ENCODE results near the gene ZBTB45. TPM values are rescaled to one million over a fixed set of nuclear protein-coding genes. Genes with fewer than 3 reads are reported as not detected.

The ZBTB45 gene
- total and polyA plus RNA-seq, 2 donors (not counting 3 experiments of a cell fraction or from before 2014, with no cell fraction given): 17.8 to 21.8 TPM

DNA sequence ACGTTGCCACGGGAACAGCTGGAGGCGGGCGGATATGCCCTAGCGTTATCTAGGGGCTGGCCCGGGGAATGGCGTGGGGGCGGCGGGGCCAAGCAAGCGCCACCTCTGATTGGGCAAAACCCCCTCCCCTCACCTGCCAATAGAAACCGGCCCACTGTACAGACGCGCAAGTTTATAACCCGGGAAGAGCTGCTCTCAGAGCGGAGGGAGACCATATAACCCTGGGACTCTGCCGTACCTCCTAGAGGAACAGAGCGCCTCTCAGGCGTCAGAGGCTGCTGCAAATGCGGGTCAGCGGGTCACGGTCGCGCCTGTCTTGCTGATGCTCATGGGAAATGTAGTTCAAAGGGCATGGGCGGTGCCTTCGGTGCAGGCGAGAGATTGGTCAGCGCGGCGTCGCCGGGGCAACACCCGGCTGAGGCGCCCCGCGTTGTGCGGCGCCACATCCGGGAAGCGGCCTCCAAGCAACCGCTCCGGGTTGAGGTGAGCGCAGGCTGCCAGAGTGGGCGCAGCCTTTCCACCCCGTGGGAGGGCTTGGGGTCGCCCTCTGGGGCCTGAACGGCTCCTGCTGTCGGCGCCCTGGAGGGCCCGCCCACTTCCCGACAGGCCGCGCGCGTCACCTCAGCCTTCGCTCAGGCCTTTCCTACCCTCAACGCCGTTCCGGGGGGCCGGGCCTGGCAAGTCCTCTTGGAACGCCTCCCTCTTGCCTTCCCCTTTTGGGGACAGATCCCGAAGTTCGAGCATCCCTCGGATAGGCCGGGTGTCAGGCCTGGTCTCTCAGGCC, 43.7 kb downstream of the ZBTB45 start, which contains the start of gene ZNF446:
TSS of gene ZNF446 (plus strand) at position 639 of the 784 bp plus-strand sequence. CDS start 867 bp downstream, outside the sequence.
- POLR2A ChIA-PET: interaction anchor here (0.5 kb wide), 1 partner anchor 15 kb away, joined by 4 read pairs; no protein-coding TSS in a partner anchor
- H4K20me1 ChIP-seq (replicated peaks; ENCODE audit: control insufficient read depth, extremely low read depth, insufficient read depth, low read length): no peaks in the 10 kb centered on the region
- intact Hi-C loops (cut with micrococcal nuclease): loop anchor here (1.0 kb wide), 4 partner anchors 9 to 114 kb away; partner anchors contain the start of genes ZNF324, ZNF324B and ZNF497
- TF ChIP-seq MYC (IDR thresholded peaks at IDR 0.05; ENCODE audit: low read depth, low read length) (no peak), FOS (IDR thresholded peaks at IDR 0.05; ENCODE audit: borderline replicate concordance, insufficient read depth, low read length) (no peak), EZH2 (IDR thresholded peaks at IDR 0.05; ENCODE audit: borderline replicate concordance, low read depth, low read length, severe bottlenecking) (no peak), GATA2 (IDR thresholded peaks at IDR 0.05; ENCODE audit: insufficient read depth, insufficient read length, low read depth, low read length) (no peak), POLR2AphosphoS5 (IDR thresholded peaks at IDR 0.05; ENCODE audit: insufficient read depth, low read depth, low read length) (peak; percentile 91), JUN (IDR thresholded peaks at IDR 0.05; ENCODE audit: borderline replicate concordance, insufficient read depth, insufficient read length, low read depth) (no peak), POLR2A (IDR thresholded peaks at IDR 0.05; ENCODE audit: low read depth, low read length) (peak; percentile 70)
- TF ChIP-seq, protein P1, sequence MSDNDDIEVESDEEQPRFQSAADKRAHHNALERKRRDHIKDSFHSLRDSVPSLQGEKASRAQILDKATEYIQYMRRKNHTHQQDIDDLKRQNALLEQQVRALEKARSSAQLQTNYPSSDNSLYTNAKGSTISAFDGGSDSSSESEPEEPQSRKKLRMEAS (IDR thresholded peaks at IDR 0.05; ENCODE audit: insufficient read depth, insufficient read length): peak; percentile 32
- TF ChIP-seq, protein P2, sequence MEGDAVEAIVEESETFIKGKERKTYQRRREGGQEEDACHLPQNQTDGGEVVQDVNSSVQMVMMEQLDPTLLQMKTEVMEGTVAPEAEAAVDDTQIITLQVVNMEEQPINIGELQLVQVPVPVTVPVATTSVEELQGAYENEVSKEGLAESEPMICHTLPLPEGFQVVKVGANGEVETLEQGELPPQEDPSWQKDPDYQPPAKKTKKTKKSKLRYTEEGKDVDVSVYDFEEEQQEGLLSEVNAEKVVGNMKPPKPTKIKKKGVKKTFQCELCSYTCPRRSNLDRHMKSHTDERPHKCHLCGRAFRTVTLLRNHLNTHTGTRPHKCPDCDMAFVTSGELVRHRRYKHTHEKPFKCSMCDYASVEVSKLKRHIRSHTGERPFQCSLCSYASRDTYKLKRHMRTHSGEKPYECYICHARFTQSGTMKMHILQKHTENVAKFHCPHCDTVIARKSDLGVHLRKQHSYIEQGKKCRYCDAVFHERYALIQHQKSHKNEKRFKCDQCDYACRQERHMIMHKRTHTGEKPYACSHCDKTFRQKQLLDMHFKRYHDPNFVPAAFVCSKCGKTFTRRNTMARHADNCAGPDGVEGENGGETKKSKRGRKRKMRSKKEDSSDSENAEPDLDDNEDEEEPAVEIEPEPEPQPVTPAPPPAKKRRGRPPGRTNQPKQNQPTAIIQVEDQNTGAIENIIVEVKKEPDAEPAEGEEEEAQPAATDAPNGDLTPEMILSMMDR (IDR thresholded peaks at IDR 0.05; ENCODE audit: extremely low read depth in 1 of 2, insufficient read depth in 1 of 2, low read depth in 1 of 2, low read length in 2 of 2): no peak
- no TSS peak for BruUV-seq (replicated peaks)
- FAIRE-seq (peak; percentile 97), DNase-seq (ENCODE audit: low read depth, low spot score) (peak; percentile 97)
- peak within 1 kb of the TSS; percentile 89 for H2AFZ ChIP-seq (ENCODE audit: low read depth, low read length)
- peak within 1 kb of the TSS; percentile 74 for H3K4me2 ChIP-seq (ENCODE audit: insufficient read depth, low read length)
- no peaks in the 10 kb centered on the region for H3K9me1 ChIP-seq (replicated peaks; ENCODE audit: control insufficient read depth, extremely low read depth, insufficient read depth, low read length)
- peak within 1 kb of the TSS; percentile 47 for H3K9ac ChIP-seq (replicated peaks; ENCODE audit: extremely low read depth, insufficient read depth, low read length)
- no peaks in the 10 kb centered on the region for H3K27me3 ChIP-seq (ENCODE audit: control insufficient read depth in 2 of 2, insufficient read depth in 2 of 2, low read length in 2 of 2)
- peaks cover 9% of the 10 kb centered on the region for H3K4me1 ChIP-seq (ENCODE audit: control insufficient read depth, extremely low read depth, insufficient read depth, low read length)
- peak within 1 kb of the TSS; percentile 73 for H3K27ac ChIP-seq (ENCODE audit: insufficient read depth, low read depth, low read length)
- CTCF ChIA-PET: interaction anchor here (1.3 to 1.7 kb wide), 2 partner anchors 44 to 58 kb away, joined by 3 to 7 read pairs; partner anchors contain the start of gene ZBTB45
- H3K36me3 ChIP-seq (ENCODE audit: control insufficient read depth in 2 of 2, extremely low read depth in 1 of 2, insufficient read depth in 2 of 2, low read length in 2 of 2): peaks cover 0 to 11% of the 10 kb centered on the region in 2 experiments
- dilution Hi-C loops (cut with MboI; ENCODE audit: extremely low pct_ligation_motif_present, low sequenced_read_pairs): no loop called here
- H3K4me3 ChIP-seq (replicated peaks in 1 of 3; ENCODE audit: insufficient read depth in 1 of 3, low read depth in 1 of 3, low read length in 3 of 3): peak within 1 kb of the TSS; percentile 49 to 70 (median 56)
- H3K79me2 ChIP-seq (ENCODE audit: control insufficient read depth, insufficient read depth, low read length): no peaks in the 10 kb centered on the region
- no peaks in the 10 kb centered on the region for H3K9me3 ChIP-seq (replicated peaks; ENCODE audit: control insufficient read depth, insufficient read depth, low read length)
